ENCODE results near the gene DMAC2. TPM values are rescaled to one million over a fixed set of nuclear protein-coding genes. Genes with fewer than 3 reads are reported as not detected.

DMAC2 gene
- total and polyA plus RNA-seq, 2 donors (not counting 3 experiments of a cell fraction or from before 2014, with no cell fraction given): 65.4 to 137 TPM

GRCh38 chr19:41480336-41480735 lies 40.6 kb upstream of the DMAC2 start:
- peak overlapping the region; percentile 53 for H2AFZ ChIP-seq (ENCODE audit: low read depth, low read length)
- no peaks in the 10 kb centered on the region for H3K9me1 ChIP-seq (replicated peaks; ENCODE audit: control insufficient read depth, extremely low read depth, insufficient read depth, low read length)
- H3K9ac ChIP-seq (replicated peaks; ENCODE audit: extremely low read depth, insufficient read depth, low read length): peak overlapping the region; percentile 99
- ChIA-PET CTCF (interaction anchor here (0.8 to 4.8 kb wide), 8 partner anchors 17 to 83 kb away, joined by 3 to 42 read pairs (median 10); no protein-coding TSS in a partner anchor), POLR2A (interaction anchor here (1.5 to 2.6 kb wide), 3 partner anchors 23 to 51 kb away, joined by 3 to 38 read pairs (median 24); no protein-coding TSS in a partner anchor)
- DNase-seq (ENCODE audit: low read depth, low spot score): peak; percentile 68
- no peaks in the 10 kb centered on the region for H3K36me3 ChIP-seq (ENCODE audit: control insufficient read depth in 2 of 2, extremely low read depth in 1 of 2, insufficient read depth in 2 of 2, low read length in 2 of 2)
- peak overlapping the region; percentile 97 for H3K27ac ChIP-seq (ENCODE audit: insufficient read depth, low read depth, low read length)
- H3K27me3 ChIP-seq (ENCODE audit: control insufficient read depth in 2 of 2, insufficient read depth in 2 of 2, low read length in 2 of 2): peaks cover 3 to 4% of the 10 kb centered on the region in 2 experiments
- H4K20me1 ChIP-seq (replicated peaks; ENCODE audit: control insufficient read depth, extremely low read depth, insufficient read depth, low read length): no peaks in the 10 kb centered on the region
- dilution Hi-C loops (cut with MboI; ENCODE audit: extremely low pct_ligation_motif_present, low sequenced_read_pairs): no loop called here
- H3K4me3 ChIP-seq (replicated peaks in 1 of 3; ENCODE audit: insufficient read depth in 1 of 3, low read depth in 1 of 3, low read length in 3 of 3): no peak overlapping the region
- no peak for FAIRE-seq
- H3K4me1 ChIP-seq (ENCODE audit: control insufficient read depth, extremely low read depth, insufficient read depth, low read length): peaks cover 37% of the 10 kb centered on the region
- TF ChIP-seq CTCF (IDR thresholded peaks at IDR 0.05; ENCODE audit: extremely low read depth in 1 of 2, insufficient read depth in 1 of 2, low read depth in 1 of 2, low read length in 2 of 2): no peak
- TF ChIP-seq JUN (IDR thresholded peaks at IDR 0.05; ENCODE audit: borderline replicate concordance, insufficient read depth, insufficient read length, low read depth): no peak
- no peak for TF ChIP-seq POLR2AphosphoS5 (IDR thresholded peaks at IDR 0.05; ENCODE audit: insufficient read depth, low read depth, low read length)
- TF ChIP-seq GATA2 (IDR thresholded peaks at IDR 0.05; ENCODE audit: insufficient read depth, insufficient read length, low read depth, low read length): no peak
- no peaks in the 10 kb centered on the region for H3K9me3 ChIP-seq (replicated peaks; ENCODE audit: control insufficient read depth, insufficient read depth, low read length)
- intact Hi-C loops (cut with micrococcal nuclease): no loop called here
- peaks cover 26% of the 10 kb centered on the region for H3K79me2 ChIP-seq (ENCODE audit: control insufficient read depth, insufficient read depth, low read length)
- H3K4me2 ChIP-seq (ENCODE audit: insufficient read depth, low read length): peak overlapping the region; percentile 98
- TSS peak; percentile 93 for BruUV-seq (replicated peaks)

Measured in endothelial cell of umbilical vein (primary cell).